WTC11 (cell line): ENCODE data around the gene TET1.

Experiments
- ATF3 ChIP-seq: sonication (generic); formaldehyde crosslinking; conservative IDR thresholded peaks from 2 replicates; pipeline ENCODE4 v1.8.1; 2022; ENCODE audit warnings: mild to moderate bottlenecking, missing genetic modification reagents
- CBFB ChIP-seq: sonication (generic); formaldehyde crosslinking; IDR thresholded peaks from 2 replicates; pipeline ENCODE4 v1.8.1; 2022; ENCODE audit warnings: mild to moderate bottlenecking, low read depth, missing genetic modification reagents
- CREM ChIP-seq: sonication (generic); formaldehyde crosslinking; IDR thresholded peaks from 2 replicates; pipeline ENCODE4 v1.8.1; 2022; ENCODE audit warnings: mild to moderate bottlenecking, missing genetic modification reagents, moderate library complexity
- CTCF ChIP-seq: fragments of 200-600 bp; IDR thresholded peaks from 2 replicates; pipeline ENCODE4 v1.8.0; 2022; ENCODE audit warnings: antibody characterized with exemption
- FOXP1 ChIP-seq: sonication (generic); formaldehyde crosslinking; IDR thresholded peaks from 2 replicates; pipeline ENCODE4 v1.8.0; 2022; ENCODE audit warnings: missing genetic modification reagents, mild to moderate bottlenecking, moderate library complexity, borderline replicate concordance
- JAZF1 ChIP-seq: fragments of 250-450 bp; sonication (Bioruptor Pico); IDR thresholded peaks from 2 replicates; pipeline ENCODE4 v1.9.0; 2021; ENCODE audit warnings: moderate library complexity, mild to moderate bottlenecking, inconsistent platforms
- MAX ChIP-seq: sonication (generic); formaldehyde crosslinking; IDR thresholded peaks from 2 replicates; pipeline ENCODE4 v1.8.0; 2022; ENCODE audit warnings: mild to moderate bottlenecking, missing genetic modification reagents
- ZNF138 ChIP-seq: sonication (generic); formaldehyde crosslinking; conservative IDR thresholded peaks from 2 replicates; pipeline ENCODE4 v1.8.1; 2022; ENCODE audit warnings: mild to moderate bottlenecking, moderate library complexity, missing genetic modification reagents

- TF ChIP-seq CREM (CRISPR knock-in tag) (no peak), CTCF (no peak), JAZF1 (no peak), MAX (CRISPR knock-in tag) (no peak), ATF3 (CRISPR knock-in tag) (no peak), FOXP1 (CRISPR knock-in tag) (no peak), ZNF138 (CRISPR knock-in tag) (no peak), CBFB (CRISPR knock-in tag) (no peak)
These were observed 13.9 kb downstream of the TET1 start for GRCh38 chr10:68574051-68574450.
